Activated CD4-positive, alpha-beta memory T cell treated with anti-CD3 and anti-CD28 coated beads for 36 hours (primary cell): ENCODE measurements around the gene TREML2. TPM values are rescaled to one million over a fixed set of nuclear protein-coding genes. Genes with fewer than 3 reads are reported as not detected.
A peak's percentile ranks its signal among the peaks of the same experiment; 100 is the strongest.
"Not testable (repeated sequence)": the region's sequence is repeated elsewhere in the genome, so short reads cannot be mapped to it uniquely, and the experiment has no call there.

Source experiments
- CTCF ChIA-PET: fragments of 350-600 bp; sonication (Branson Sonifier 250); formaldehyde crosslinking; loops from one replicate; lab custom pipeline; 2021; ENCODE audit warnings: antibody characterized with exemption, inconsistent platforms; lab: Charles Lee
- POLR2A ChIA-PET: fragments of 350-600 bp; sonication (Branson Sonifier 250); formaldehyde crosslinking; loops from one replicate; lab custom pipeline; 2021; ENCODE audit warnings: antibody characterized with exemption; lab: Charles Lee
- DNase-seq: peaks from one replicate; pipeline ENCODE4 v3.0.0-alpha.2; 2020
- H3K27ac Mint-ChIP-seq: one replicate; pipeline ENCODE4 v1.8.0; 2021; ENCODE audit warnings: mixed read lengths
- H3K27me3 Mint-ChIP-seq: one replicate; pipeline ENCODE4 v1.8.0; 2021; ENCODE audit warnings: mixed read lengths
- H3K36me3 Mint-ChIP-seq: one replicate; pipeline ENCODE4 v1.8.0; 2021; ENCODE audit warnings: mixed read lengths
- H3K4me1 Mint-ChIP-seq: one replicate; pipeline ENCODE4 v1.8.0; 2021; ENCODE audit warnings: low read depth, mixed read lengths
- H3K4me3 Mint-ChIP-seq: one replicate; pipeline ENCODE4 v1.8.0; 2021; ENCODE audit warnings: mild to moderate bottlenecking, mixed read lengths
- H3K9me3 Mint-ChIP-seq: one replicate; pipeline ENCODE4 v1.8.0; 2021; ENCODE audit warnings: mixed read lengths
- intact Hi-C: fragments of 100-400 bp; cut with micrococcal nuclease; formaldehyde crosslinking; loops from one replicate; pipeline ENCODE4 v1.15.1; 2023
- total RNA-seq, 2 experiments: library from RNA; stranded (reverse); gene quantifications; one replicate each; pipeline ENCODE4 v1.2.3, GENCODE V29; 2021

Gene TREML2
- total RNA-seq, 2 experiments from 2014 or later: 7.4 to 7.5 TPM

GRCh38 chr6:41200296-41200900, 551 bp downstream of the TREML2 start:
- peaks cover 47% of the 10 kb centered on the region for H3K4me1 Mint-ChIP-seq
- POLR2A ChIA-PET: interaction anchor here (0.6 to 1.5 kb wide), 4 partner anchors 13 to 124 kb away, joined by 3 to 4 read pairs (median 3); no protein-coding TSS in a partner anchor

DNA sequence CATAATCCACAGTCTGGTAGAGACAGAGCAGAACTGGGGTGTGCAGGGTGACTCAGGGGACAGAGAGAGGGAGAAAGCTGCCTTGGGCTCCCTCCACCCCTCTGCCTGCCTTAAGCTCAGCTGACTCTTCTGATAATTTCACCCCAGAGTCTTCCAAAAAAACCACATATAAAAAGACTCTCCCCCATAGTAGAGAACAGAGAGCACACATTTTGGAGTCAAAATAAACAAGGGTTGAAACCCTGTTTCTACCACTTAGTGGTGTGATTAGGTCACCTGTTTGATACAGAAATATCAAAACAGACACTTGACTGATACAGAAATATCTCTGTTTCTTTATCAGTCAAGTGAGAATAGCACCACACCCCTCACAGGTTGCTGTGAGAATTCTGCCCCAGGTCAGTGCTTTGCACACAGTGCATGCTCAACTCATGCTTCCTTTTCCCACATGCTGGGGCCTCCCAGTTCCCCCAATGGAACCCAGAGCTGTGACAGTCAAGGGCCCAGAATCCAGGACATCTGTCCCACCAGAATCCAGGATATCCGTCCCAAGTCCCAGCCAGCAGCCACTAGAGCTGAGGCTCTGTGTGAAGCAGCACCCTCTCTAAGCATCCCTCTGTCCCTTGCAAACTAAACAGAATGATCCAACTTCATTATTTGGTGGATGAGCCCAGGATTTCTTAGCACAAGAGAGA, 1.2 kb downstream of the TREML2 start:
- Mint-ChIP-seq H3K4me3 (peak overlapping the region; percentile 69), H3K27me3 (no peaks in the 10 kb centered on the region), H3K9me3 (no peaks in the 10 kb centered on the region), H3K27ac (peak overlapping the region; percentile 95), H3K36me3 (peaks cover 9% of the 10 kb centered on the region), H3K4me1 (peaks cover 49% of the 10 kb centered on the region)
- CTCF ChIA-PET: interaction anchor here (0.7 to 1.5 kb wide), 7 partner anchors 8 to 107 kb away, joined by 3 to 6 read pairs (median 3); no protein-coding TSS in a partner anchor
- peak; percentile 69 for DNase-seq
- POLR2A ChIA-PET: interaction anchor here (1.5 kb wide), 1 partner anchor 123 kb away, joined by 4 read pairs; no protein-coding TSS in a partner anchor
- intact Hi-C loops: loop anchor here (1.0 to 5.0 kb wide), 5 partner anchors 17 to 127 kb away; partner anchors contain the start of genes NFYA and OARD1

More at GRCh38 chr6:41200296-41200900, 551 bp downstream of the TREML2 start:
- Mint-ChIP-seq H3K27me3 (no peaks in the 10 kb centered on the region), H3K9me3 (no peaks in the 10 kb centered on the region), H3K36me3 (peaks cover 9% of the 10 kb centered on the region), H3K4me3 (peak overlapping the region; percentile 69), H3K27ac (peak overlapping the region; percentile 95)
- DNase-seq: peak; percentile 78
- CTCF ChIA-PET: interaction anchor here (0.8 to 1.1 kb wide), 5 partner anchors 9 to 106 kb away, joined by 3 to 5 read pairs (median 3); no protein-coding TSS in a partner anchor
- intact Hi-C loops: loop anchor here (1.0 to 5.0 kb wide), 5 partner anchors 18 to 128 kb away; partner anchors contain the start of genes NFYA and OARD1

GRCh38 chr6:41197234-41197633, 3.7 kb downstream of the TREML2 start:
- Mint-ChIP-seq H3K4me1 (peaks cover 39% of the 10 kb centered on the region), H3K27ac (no peak overlapping the region), H3K4me3 (no peak overlapping the region), H3K27me3 (no peaks in the 10 kb centered on the region), H3K9me3 (no peaks in the 10 kb centered on the region), H3K36me3 (peaks cover 16% of the 10 kb centered on the region)
- DNase-seq: no peak
- intact Hi-C loops: no loop called here
- ChIA-PET POLR2A (no interaction called here), CTCF (interaction anchor here (0.6 to 1.8 kb wide), 2 partner anchors 15 to 83 kb away, joined by 3 to 14 read pairs; no protein-coding TSS in a partner anchor)

- ChIA-PET CTCF (interaction anchor here (0.5 to 1.2 kb wide), 2 partner anchors 12 to 1837 kb away, joined by 3 to 4 read pairs; no protein-coding TSS in a partner anchor), POLR2A (no interaction called here)
- peaks cover 17% of the 10 kb centered on the region for H3K36me3 Mint-ChIP-seq
- peaks cover 10% of the 10 kb centered on the region for H3K4me1 Mint-ChIP-seq
- no peak for DNase-seq
- H3K27ac Mint-ChIP-seq: no peak overlapping the region
- no peak overlapping the region for H3K4me3 Mint-ChIP-seq
- H3K27me3 Mint-ChIP-seq: no peaks in the 10 kb centered on the region
- intact Hi-C loops: no loop called here
- peaks cover 12% of the 10 kb centered on the region for H3K9me3 Mint-ChIP-seq
Observed at GRCh38 chr6:41194386-41194785, 6.6 kb downstream of the TREML2 start.

GRCh38 chr6:41193884-41194283, 7.1 kb downstream of the TREML2 start:
- H3K27me3 Mint-ChIP-seq: no peaks in the 10 kb centered on the region
- intact Hi-C loops: no loop called here
- peaks cover 15% of the 10 kb centered on the region for H3K9me3 Mint-ChIP-seq
- H3K36me3 Mint-ChIP-seq: peaks cover 20% of the 10 kb centered on the region
- ChIA-PET POLR2A (no interaction called here), CTCF (no interaction called here)
- no peak overlapping the region for H3K4me3 Mint-ChIP-seq
- H3K27ac Mint-ChIP-seq: no peak overlapping the region
- DNase-seq: no peak
- peaks cover 7% of the 10 kb centered on the region for H3K4me1 Mint-ChIP-seq

DNA sequence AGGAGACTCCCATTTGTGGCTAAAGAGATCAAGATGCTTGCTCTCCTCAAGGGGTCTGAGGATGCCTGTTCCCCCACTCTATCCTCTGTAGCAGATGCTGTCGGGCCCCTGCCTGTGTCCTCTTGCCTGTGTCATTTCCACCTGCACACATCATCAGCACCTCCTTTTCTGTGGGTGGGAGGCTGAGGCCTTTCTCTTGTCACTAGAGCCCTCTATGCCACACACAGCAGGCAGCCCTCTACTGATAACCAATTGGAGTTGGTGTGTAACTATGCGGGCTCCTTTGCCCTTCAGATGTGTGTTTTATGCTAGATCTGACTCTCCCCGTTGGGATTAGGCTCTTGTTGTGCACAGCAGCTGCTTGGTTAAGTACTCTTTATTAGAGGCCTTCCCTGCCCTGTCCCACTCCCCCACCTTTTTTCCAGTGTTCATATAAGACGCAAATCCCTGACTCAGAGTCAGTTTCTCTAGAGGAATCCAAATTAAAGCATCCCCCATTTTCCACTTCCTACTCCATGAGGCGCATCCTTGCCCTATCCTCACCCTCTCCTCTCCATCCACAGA, 7.7 kb downstream of the TREML2 start:
- Mint-ChIP-seq H3K4me3 (no peak overlapping the region), H3K27ac (no peak overlapping the region), H3K4me1 (peaks cover 9% of the 10 kb centered on the region), H3K36me3 (peaks cover 20% of the 10 kb centered on the region), H3K9me3 (peaks cover 15% of the 10 kb centered on the region), H3K27me3 (no peaks in the 10 kb centered on the region)
- no peak for DNase-seq
- ChIA-PET CTCF (no interaction called here), POLR2A (no interaction called here)
- intact Hi-C loops: no loop called here

- no peak overlapping the region for H3K27ac Mint-ChIP-seq
- peak; percentile 30 for DNase-seq
- ChIA-PET CTCF (interaction anchor here (0.7 to 1.9 kb wide), 9 partner anchors 9 to 128 kb away, joined by 3 to 13 read pairs (median 3); partner anchors contain the start of gene TREML2), POLR2A (no interaction called here)
- H3K4me3 Mint-ChIP-seq: no peak overlapping the region
- intact Hi-C loops: no loop called here
- H3K4me1 Mint-ChIP-seq: peaks cover 6% of the 10 kb centered on the region
- peaks cover 14% of the 10 kb centered on the region for H3K36me3 Mint-ChIP-seq
- peaks cover 15% of the 10 kb centered on the region for H3K9me3 Mint-ChIP-seq
- no peaks in the 10 kb centered on the region for H3K27me3 Mint-ChIP-seq
Observed at GRCh38 chr6:41191569-41191968, 9.4 kb downstream of the TREML2 start.

- Mint-ChIP-seq H3K9me3 (peaks cover 15% of the 10 kb centered on the region), H3K27me3 (no peaks in the 10 kb centered on the region), H3K27ac (no peak overlapping the region), H3K36me3 (peaks cover 10% of the 10 kb centered on the region), H3K4me1 (peaks cover 9% of the 10 kb centered on the region), H3K4me3 (no peak overlapping the region)
- ChIA-PET POLR2A (no interaction called here), CTCF (interaction anchor here (1.4 to 1.9 kb wide), 2 partner anchors 8 to 116 kb away, joined by 4 to 13 read pairs; no protein-coding TSS in a partner anchor)
- intact Hi-C loops: no loop called here
- no peak for DNase-seq
Observed at GRCh38 chr6:41190791-41191190, 10.2 kb downstream of the TREML2 start.

- no peak for DNase-seq
- peaks cover 8% of the 10 kb centered on the region for H3K4me1 Mint-ChIP-seq
- peaks cover 10% of the 10 kb centered on the region for H3K36me3 Mint-ChIP-seq
- POLR2A ChIA-PET: no interaction called here
- peaks cover 15% of the 10 kb centered on the region for H3K9me3 Mint-ChIP-seq
- CTCF ChIA-PET: no interaction called here
- H3K27ac Mint-ChIP-seq: no peak overlapping the region
- intact Hi-C loops: no loop called here
- H3K4me3 Mint-ChIP-seq: no peak overlapping the region
- no peaks in the 10 kb centered on the region for H3K27me3 Mint-ChIP-seq
Observed at GRCh38 chr6:41189967-41190366, 11.0 kb downstream of the TREML2 start.

- DNase-seq, H3K4me1 Mint-ChIP-seq, H3K27ac Mint-ChIP-seq, POLR2A ChIA-PET, intact Hi-C loops, H3K36me3 Mint-ChIP-seq, H3K27me3 Mint-ChIP-seq, H3K4me3 Mint-ChIP-seq: not testable (repeated sequence)
- H3K9me3 Mint-ChIP-seq: peaks cover 15% of the 10 kb centered on the region
- CTCF ChIA-PET: interaction anchor here (0.7 kb wide), 1 partner anchor 79 kb away, joined by 3 read pairs; no protein-coding TSS in a partner anchor
Observed at GRCh38 chr6:41189046-41189445, 11.9 kb downstream of the TREML2 start.

GRCh38 chr6:41187924-41188886, 12.7 kb downstream of the TREML2 start:
- Mint-ChIP-seq H3K4me3 (no peak overlapping the region), H3K27ac (no peak overlapping the region), H3K27me3 (no peaks in the 10 kb centered on the region), H3K9me3 (peaks cover 15% of the 10 kb centered on the region), H3K4me1 (peaks cover 5% of the 10 kb centered on the region), H3K36me3 (peaks cover 7% of the 10 kb centered on the region)
- intact Hi-C loops: no loop called here
- ChIA-PET CTCF (no interaction called here), POLR2A (interaction anchor here (0.7 kb wide), 1 partner anchor 12 kb away, joined by 3 read pairs; the partner anchor contains the start of gene TREML2)
- DNase-seq: no peak
